Measurements from ENCODE around the gene MYL9.

The MYL9 gene

GRCh38 chr20:36587388-36588070, 46.2 kb downstream of the MYL9 start:
- no peak for DNase-seq (ENCODE audit: low read depth)
- TF ChIP-seq MAX (IDR thresholded peaks at IDR 0.05; ENCODE audit: low read depth, low read length) (no peak), MYC (IDR thresholded peaks at IDR 0.05; ENCODE audit: low read depth, low read length) (no peak), CTCF (IDR thresholded peaks at IDR 0.05; ENCODE audit: low read depth, low read length) (no peak), POLR2A (IDR thresholded peaks at IDR 0.05; ENCODE audit: extremely low read depth, insufficient read length) (no peak)
- no peak overlapping the region for H3K4me3 ChIP-seq (ENCODE audit: low read depth, low read length)

GRCh38 chr20:36591281-36591680, 50.0 kb downstream of the MYL9 start:
- TF ChIP-seq POLR2A (IDR thresholded peaks at IDR 0.05; ENCODE audit: extremely low read depth, insufficient read length) (no peak), MYC (IDR thresholded peaks at IDR 0.05; ENCODE audit: low read depth, low read length) (no peak), MAX (IDR thresholded peaks at IDR 0.05; ENCODE audit: low read depth, low read length) (no peak), CTCF (IDR thresholded peaks at IDR 0.05; ENCODE audit: low read depth, low read length) (no peak)
- H3K4me3 ChIP-seq (ENCODE audit: low read depth, low read length) = no peak overlapping the region
- no peak for DNase-seq (ENCODE audit: low read depth)

GRCh38 chr20:36591854-36592641, 50.7 kb downstream of the MYL9 start:
- no peak for DNase-seq (ENCODE audit: low read depth)
- no peak overlapping the region for H3K4me3 ChIP-seq (ENCODE audit: low read depth, low read length)
- TF ChIP-seq CTCF (IDR thresholded peaks at IDR 0.05; ENCODE audit: low read depth, low read length) (peak; percentile 15), MYC (IDR thresholded peaks at IDR 0.05; ENCODE audit: low read depth, low read length) (no peak)

- no peak for TF ChIP-seq MAX (IDR thresholded peaks at IDR 0.05; ENCODE audit: low read depth, low read length)
- no peak for DNase-seq (ENCODE audit: low read depth)
- no peak overlapping the region for H3K4me3 ChIP-seq (ENCODE audit: low read depth, low read length)
Observed at GRCh38 chr20:36593347-36593929, 52.1 kb downstream of the MYL9 start.

GRCh38 chr20:36599912-36600345, 58.6 kb downstream of the MYL9 start:
- TF ChIP-seq MAX (IDR thresholded peaks at IDR 0.05; ENCODE audit: low read depth, low read length) = peak; percentile 75
- no peak for TF ChIP-seq CTCF (IDR thresholded peaks at IDR 0.05; ENCODE audit: low read depth, low read length)
- peak; percentile 39; the same call in 1 of the 2 replicates for TF ChIP-seq MYC (IDR thresholded peaks at IDR 0.05; ENCODE audit: low read depth, low read length)
- peak; percentile 52 for DNase-seq (ENCODE audit: low read depth)
- no peak overlapping the region for H3K4me3 ChIP-seq (ENCODE audit: low read depth, low read length)

Measured in NB4 (cell line).